GM21786 (cell line): ENCODE measurements around the gene CXCL3.

ENCODE experiments used
- ATAC-seq: cut with Tn5 transposase; IDR thresholded peaks from one replicate; pipeline ENCODE4 v1.9.1; 2021; ENCODE audit not compliant: unreplicated experiment

CXCL3 gene

DNA sequence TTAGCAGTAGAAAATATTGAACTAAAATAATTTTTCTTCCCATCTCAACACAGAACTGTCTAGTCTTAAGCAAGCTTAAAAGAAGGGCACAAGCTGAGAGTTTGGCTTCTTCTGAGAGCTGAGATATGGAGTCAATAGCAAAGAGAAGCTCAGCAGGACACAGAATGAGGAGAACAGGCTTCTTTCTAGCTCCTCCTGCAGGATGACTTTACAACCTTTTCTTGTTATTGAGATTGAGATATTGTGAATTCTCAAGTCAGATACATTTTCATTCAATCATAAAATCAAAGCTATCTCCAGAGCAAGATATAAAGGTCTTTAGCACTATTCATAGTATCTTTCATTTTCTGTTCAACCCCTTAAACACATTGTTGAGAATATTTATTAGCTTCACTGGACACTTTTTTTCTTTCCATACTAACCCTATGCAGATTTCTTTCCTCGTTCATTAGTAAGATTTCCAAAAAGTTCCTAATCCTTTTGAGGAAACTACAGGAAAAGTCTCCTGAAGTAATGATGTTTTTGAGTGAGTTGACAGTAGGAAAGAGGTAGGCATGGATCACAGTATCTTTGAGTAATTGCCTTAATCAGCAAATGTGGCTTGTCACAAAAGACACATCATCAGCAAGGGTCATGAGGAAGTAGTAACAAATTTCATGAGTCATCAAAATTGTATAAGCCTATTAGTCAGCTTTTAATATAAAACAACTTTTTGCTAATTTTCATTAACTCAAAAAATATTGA, 17.8 kb upstream of the CXCL3 start:
- ATAC-seq, result no peak

GRCh38 chr4:74055498-74055897, 17.0 kb upstream of the CXCL3 start:
- no peak for ATAC-seq

DNA sequence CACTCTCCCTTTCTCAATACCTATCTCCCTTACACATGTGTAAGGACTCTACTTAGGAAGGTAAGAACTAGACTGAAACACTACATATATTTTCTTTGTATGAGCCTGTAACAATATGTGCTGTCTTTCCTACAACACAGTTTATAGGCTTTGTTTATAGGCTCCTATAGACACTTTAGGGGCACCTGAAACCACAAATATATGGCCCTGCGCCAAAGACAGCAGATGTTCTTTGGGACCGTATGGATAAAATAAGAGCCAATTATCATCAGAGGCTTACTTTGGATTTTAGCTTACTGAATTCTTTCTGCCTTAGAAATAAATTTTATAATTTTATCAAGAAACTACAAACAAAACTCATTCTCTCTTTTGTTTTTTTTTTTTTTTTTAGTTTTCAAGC, 16.6 kb upstream of the CXCL3 start:
- ATAC-seq, result no peak

DNA sequence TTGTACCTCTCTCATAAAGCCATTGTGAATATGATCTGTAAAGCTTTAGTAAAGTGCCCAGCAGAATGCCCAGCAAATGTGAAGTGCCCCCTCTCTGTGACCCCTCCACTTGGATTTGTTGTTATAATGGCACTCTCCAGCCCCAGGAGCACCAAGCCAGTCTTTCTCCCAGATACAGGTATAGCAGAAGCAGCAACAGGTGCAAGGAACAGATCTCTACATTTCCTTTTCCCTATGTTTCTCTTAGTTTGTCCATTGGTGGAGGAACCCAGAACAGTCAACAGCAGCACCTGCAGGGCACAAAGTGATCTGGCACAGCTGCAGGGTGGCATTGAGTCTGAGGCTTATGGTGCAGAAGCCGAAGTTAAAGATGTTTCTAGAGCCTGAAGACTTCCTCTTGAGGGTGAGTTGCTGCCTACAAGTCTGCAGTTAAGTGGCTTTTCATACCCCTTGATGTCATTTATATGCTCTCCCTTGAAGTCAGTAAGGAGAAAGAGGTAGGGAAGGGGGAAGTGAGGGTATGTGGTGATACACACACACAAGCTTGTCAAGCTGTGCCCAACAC, 16.1 kb upstream of the CXCL3 start:
- ATAC-seq, result no peak

DNA sequence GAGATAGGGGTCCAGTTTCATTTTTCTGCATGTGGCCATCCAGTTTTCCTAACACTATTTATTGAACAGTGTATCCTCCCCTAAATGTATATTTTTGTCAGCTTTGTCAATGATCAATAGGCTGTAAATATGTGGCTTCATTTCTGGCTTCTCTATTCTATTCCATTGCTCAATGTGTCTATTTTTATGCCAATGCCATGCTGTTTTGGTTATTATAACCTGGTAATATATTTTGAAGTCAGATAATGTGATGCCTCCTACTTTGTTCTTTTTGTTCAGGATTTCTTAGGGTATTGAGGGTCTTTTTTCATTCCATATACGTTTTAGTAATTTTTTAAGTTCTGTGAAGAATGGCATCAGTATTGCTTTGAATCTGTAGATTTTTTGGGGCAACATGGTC, 8.7 kb upstream of the CXCL3 start:
- no peak for ATAC-seq

DNA sequence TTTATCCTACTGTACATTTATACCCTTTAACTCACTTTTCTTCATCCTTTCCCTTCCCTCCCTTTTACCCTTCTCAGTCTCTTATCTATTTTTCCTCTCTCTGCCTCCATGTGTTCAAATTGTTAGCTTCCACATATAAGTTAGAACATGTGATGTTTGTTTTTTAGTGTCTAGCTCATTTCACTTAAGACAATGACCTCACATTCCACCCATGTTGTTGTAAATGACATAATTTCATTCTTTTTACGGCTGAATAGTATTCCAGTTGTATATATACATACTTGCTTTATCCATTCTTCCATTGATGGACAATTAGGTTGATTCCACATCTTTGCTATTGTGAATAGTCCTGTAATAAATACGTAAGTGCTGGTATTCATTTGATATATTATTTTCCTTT, 7.3 kb upstream of the CXCL3 start:
- no peak for ATAC-seq

GRCh38 chr4:74045247-74045646, 6.8 kb upstream of the CXCL3 start:
- no peak for ATAC-seq

DNA sequence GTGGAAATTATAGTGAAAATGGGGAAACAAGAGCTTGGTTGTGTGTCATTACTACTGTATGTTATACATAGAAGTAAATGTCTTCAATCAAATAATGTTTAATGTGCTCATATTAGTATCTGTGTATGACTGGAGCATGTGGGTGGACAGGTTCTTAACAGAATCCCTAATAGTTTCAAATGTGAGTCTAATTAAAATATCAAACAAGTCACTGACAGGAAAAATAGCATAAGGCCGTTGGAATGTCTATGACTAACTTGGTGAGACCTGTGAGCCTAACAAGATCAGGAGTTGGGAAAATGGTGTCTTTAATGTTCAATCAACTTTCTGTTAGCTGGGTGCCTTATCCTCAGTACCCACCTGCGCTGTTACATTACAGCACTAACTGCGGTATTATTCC, 6.2 kb upstream of the CXCL3 start:
- ATAC-seq, result no peak

DNA sequence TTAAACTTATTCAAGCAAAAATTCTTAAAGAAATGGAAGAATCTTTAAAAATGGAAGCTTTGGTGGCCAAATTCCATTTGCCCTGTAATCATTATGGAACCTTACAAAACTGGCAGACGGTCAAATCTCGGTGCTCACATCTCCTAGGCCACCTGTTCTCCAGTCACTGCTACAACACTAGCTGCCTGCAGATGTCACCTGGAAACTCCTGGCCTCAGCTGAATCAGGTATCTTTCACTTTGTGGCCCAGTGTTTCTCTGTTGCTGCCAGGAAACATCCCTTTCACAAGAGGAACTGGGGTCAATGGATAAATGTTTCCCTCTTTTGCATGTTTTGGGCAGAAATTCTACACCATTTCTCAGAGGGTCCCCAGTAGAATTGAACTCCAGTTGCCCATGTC, 4.2 kb upstream of the CXCL3 start:
- no peak for ATAC-seq

GRCh38 chr4:74041418-74041817, 2.9 kb upstream of the CXCL3 start:
- no peak for ATAC-seq

DNA sequence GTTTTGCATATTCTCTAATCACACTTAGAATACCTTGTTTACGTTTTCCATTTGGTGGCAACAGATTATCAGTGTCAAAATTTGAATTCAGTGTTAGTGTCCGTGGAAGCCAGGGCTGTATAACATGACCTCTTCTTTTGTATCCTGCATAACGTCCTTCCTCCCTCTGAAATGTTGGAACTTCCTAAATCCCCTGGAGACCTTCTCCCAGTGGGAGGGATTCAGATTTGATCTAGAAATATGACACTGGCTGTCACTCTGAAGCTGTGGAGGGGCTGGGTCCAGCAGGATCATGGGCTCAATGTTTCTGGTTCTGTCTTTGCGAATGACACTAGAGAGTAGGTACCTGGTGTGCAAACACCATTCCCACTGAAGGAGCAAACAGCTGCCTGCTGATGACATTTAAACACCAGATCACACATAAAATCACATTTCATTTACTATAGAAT, 850 bp upstream of the CXCL3 start:
- no peak for ATAC-seq

GRCh38 chr4:74038086-74038424, 434 bp downstream of the CXCL3 start:
- ATAC-seq, result no peak

- no peak for ATAC-seq
These were observed 1.2 kb downstream of the CXCL3 start for GRCh38 chr4:74037076-74037955.

DNA sequence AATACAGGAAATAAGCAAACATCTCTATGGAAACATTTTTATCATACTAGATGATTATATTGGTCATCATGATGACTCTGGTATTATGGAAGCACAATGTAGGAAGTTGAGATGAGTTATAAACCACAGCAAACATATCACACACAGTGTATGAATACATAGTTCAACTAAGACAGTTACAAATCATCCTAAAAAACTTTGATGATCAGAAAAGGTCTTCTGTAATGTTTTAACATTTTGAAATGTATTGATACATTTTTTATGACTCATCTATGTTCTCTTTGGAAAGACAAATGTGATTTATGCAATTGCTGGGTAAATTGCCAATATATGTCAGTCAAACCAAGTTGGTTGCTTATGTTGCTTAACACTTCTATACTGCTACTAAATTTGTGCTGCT, 4.8 kb downstream of the CXCL3 start:
- no peak for ATAC-seq

DNA sequence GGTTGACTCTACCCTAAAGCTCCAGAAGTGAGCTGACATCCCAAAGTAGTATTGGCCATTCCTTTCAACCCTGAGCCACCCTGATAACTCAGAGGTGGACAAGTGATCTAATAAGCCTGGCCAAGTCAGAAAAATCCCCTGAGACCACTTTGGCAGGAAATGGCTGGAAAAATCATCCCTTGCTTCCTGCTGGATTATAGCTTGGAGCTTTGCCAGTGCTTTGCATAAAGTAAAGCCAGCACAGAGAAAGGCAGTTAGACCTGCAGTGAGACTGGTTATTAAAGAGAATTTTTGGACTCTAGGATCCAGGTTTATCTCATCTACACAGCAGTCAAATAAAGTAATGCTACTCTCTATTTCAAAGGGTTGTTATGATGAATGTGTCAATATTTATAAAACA, 6.4 kb downstream of the CXCL3 start:
- ATAC-seq, result no peak

DNA sequence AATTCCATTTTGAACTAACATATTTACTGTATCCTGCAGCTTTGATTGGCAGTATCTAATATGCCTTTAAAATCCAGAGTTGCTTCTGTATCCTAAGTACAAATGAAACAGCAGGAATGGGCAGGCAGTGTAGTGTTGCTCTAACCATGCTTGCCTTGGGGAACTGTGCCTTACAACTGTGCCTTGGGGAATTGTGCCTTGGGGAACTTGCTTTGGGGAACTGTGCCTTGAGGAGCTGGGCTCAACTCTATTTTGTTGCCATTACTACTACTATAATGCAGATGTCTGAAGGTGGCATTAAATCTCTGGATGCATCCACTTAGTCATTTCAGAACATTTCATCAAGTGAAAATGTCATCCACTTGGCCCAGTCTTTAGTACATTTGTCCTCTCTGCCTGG, 6.9 kb downstream of the CXCL3 start:
- ATAC-seq, result no peak

DNA sequence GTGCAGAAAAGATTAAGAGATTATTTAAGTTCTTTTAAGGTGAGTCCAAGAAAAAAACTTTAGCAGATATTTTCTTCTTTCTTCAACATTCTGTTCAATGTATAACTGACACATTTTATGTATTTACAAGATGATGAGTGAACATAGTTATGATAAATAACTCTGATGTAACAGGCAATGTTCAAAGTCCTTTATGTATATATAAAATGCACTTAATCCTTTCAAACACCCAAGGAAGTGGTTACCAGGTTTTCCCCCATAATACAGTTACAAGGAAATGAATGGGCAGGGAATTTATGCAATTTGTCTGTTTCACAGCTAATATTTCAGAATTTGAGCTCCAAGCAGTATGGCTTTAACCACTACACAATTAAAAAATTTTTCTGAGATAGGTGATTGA, 8.2 kb downstream of the CXCL3 start:
- no peak for ATAC-seq

DNA sequence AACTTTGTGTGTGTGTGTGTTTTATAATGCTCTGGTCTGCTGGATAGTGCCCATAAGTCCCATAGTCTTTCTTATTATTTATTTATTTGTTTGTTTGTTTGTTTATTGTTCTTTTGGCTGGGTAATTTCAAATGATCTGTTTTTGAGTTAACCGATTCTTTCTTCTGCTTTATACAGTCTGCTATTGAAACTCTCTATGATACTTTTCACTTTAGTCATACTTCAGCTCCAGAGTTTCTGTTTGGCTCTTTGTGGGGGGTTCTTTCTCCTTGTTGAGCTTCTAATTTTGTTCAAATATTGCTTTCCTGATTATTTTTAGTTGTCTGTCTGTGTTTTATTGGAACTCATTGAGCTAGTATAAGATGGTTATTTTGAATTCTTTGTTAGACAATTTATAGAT, 10.0 kb downstream of the CXCL3 start:
- ATAC-seq, result no peak

- ATAC-seq, result no peak
These were observed 14.8 kb downstream of the CXCL3 start for GRCh38 chr4:74023709-74024108.

DNA sequence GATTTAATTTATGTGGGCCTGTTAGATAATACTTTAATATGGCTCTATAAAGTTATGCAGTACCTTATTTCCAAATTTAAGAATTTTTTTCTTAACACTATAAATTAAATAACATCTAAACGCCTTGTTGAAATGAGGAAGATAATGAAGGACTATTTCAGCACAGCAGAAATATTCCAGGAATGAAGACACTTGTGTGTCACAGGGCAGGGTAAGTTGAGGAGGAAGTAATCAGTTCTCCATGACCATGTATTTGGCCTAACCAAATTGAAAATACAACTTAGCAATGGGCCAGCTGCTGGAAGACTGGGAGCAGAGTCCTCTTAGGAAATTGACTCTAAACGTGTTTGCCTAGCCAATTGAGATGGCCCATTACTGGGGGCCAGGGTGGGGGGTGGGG, 16.9 kb downstream of the CXCL3 start:
- ATAC-seq, result no peak

DNA sequence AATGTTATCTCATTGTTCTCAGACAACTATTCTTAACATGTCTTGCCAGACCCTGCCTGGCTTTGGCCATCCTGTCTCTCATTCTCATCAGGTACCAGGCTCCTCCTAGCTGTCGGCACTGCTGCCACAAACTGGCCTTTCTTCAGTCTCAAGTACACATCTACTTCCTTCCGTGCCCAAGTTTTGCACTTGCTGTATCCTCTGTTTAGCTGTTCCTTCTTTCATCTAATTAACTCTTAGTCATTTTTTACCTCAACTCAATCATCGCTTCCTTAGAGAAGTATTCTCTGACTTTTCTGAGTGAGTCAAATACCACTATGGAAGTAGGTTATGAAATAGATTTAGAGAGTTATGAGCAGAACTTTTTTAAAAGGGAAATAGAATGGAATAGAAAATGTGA, 19.7 kb downstream of the CXCL3 start:
- no peak for ATAC-seq

GRCh38 chr4:74018116-74018515, 20.4 kb downstream of the CXCL3 start:
- ATAC-seq, result no peak
